CD4-positive, alpha-beta T cell treated with Interleukin-15 for 1 hour (primary cell): ENCODE data around the gene FIBCD1.

Experiments
- DNase-seq: peaks from one replicate; pipeline ENCODE4 v3.0.0-alpha.2; 2020

FIBCD1 gene

GRCh38 chr9:130854835-130855234, 84.2 kb downstream of the FIBCD1 start:
- no peak for DNase-seq

GRCh38 chr9:130854092-130854491, 85.0 kb downstream of the FIBCD1 start:
- no peak for DNase-seq

- DNase-seq: no peak
These were observed 86.2 kb downstream of the FIBCD1 start for GRCh38 chr9:130852801-130853200.
